Mesodermal cell (in vitro differentiated cells): ENCODE results near the gene ZNF79. TPM values are rescaled to one million over a fixed set of nuclear protein-coding genes. Genes with fewer than 3 reads are reported as not detected.

Experiments used
- H3K27ac ChIP-seq: 2 replicates; pipeline ENCODE4 v1.7.0; 2013; ENCODE audit warnings: mild to moderate bottlenecking, low read depth, low read length, moderate library complexity; ENCODE audit not compliant: severe bottlenecking
- H3K36me3 ChIP-seq: 2 replicates; pipeline ENCODE4 v1.7.1; 2013; ENCODE audit warnings: mild to moderate bottlenecking, low read length, moderate library complexity; ENCODE audit not compliant: control insufficient read depth, insufficient read depth
- H3K4me1 ChIP-seq: one replicate; pipeline ENCODE4 v1.7.1; 2013; ENCODE audit warnings: mild to moderate bottlenecking, low read length; ENCODE audit not compliant: insufficient read depth, control insufficient read depth, poor library complexity, severe bottlenecking
- H3K4me3 ChIP-seq: 2 replicates; pipeline ENCODE4 v1.7.0; 2013; ENCODE audit warnings: low read length, control low read depth, mild to moderate bottlenecking; ENCODE audit not compliant: insufficient read depth, poor library complexity, severe bottlenecking; ENCODE audit errors: extremely low read depth
- H3K9me3 ChIP-seq: 2 replicates; pipeline ENCODE4 v1.7.1; 2013; ENCODE audit warnings: mild to moderate bottlenecking, low read length, moderate library complexity; ENCODE audit not compliant: control insufficient read depth
- WGBS, 2 experiments: methylation state at CpG; one replicate each; pipeline ENCODE4 v1.1.5; 2013; ENCODE audit warnings: missing lambda C conversion rate in 2 of 2; ENCODE audit not compliant: insufficient coverage in 2 of 2; 5-methylcytosine and 5-hydroxymethylcytosine counted together
- polyA plus RNA-seq, 2 experiments: library from polyadenylated mRNA; stranded (reverse); fragments of 50-300 nt; gene quantifications; one replicate each; pipeline ENCODE4 v1.2.3, GENCODE V29; 2013

The ZNF79 gene
- 6.5 TPM for polyA plus RNA-seq (2013, experiment 1 of 2)
- 6.5 TPM for polyA plus RNA-seq (2013, experiment 2 of 2)

DNA sequence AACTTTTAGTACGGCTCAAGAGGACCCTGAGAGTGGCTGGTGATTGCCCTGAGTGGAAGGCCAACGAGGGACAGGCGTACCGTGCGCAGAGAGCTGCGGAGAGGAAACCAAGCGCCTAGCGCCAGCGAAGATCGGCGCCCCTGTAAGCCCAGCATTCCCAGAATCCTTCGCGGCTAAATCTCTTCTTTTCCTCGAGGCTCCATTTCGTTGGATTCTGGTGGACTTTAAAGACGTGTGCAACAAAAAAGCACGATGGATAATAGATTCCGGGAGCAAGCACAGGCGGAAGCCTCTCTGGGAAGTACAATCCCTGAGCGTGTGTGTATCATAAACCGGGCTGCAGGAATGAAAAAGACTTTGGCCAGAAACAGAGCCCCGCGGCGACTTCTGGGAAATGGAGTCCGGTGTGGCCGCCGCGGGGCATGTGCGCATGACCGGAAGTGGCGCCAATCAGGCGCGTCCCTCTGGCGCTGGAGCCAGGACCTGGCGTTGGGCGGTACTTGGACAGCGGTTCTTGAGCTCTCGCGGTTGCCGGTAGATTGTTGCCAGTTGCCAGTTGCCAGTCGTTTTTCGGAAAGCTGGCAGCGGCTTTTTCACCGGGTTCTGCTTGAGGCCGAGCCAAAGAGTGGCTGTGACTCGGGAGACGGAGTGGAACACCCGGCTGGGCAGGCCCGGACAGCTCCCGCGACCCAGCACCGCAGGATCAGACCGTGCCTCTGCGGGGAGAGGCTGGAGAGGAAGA lies at the start of gene ZNF79:
TSS of gene ZNF79 (plus strand) at position 449 of the 742 bp plus-strand sequence. CDS start 406 bp downstream, outside the sequence.
- peak within 1 kb of the TSS; percentile 84 for H3K27ac ChIP-seq
- WGBS, 2 experiments = 1% methylated on average over 50 to 51 of the region's 54 CpGs

DNA sequence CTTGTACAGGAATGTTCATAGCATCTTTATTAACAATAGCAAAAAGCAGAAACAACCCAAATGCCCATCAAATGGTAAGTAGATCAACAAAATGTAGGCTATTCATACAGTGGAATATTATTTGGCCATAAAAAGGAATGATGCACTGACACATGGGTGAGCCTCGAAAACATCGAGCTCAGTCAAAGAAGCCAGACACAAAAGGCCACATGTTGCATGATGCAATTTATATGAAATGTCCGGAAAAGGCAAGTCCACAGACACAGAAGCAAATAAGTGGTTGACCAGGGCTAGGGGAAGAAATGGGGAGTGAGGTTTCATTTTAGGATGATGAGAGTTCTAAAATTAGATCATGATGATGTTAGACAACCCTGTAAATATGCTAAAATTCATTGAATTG lies 43.7 kb upstream of the ZNF79 start:
- Histone ChIP-seq H3K4me1 (no peaks in the 10 kb centered on the region), H3K4me3 (no peak overlapping the region), H3K36me3 (no peaks in the 10 kb centered on the region), H3K27ac (no peak overlapping the region), H3K9me3 (no peaks in the 10 kb centered on the region)
- 94 to 98% methylated on average over 3 of the region's 3 CpGs for WGBS, 2 experiments

More for the DNA sequence above, at the start of gene ZNF79:
- Histone ChIP-seq H3K36me3 (peaks cover 28% of the 10 kb centered on the region), H3K4me3 (peak within 1 kb of the TSS; percentile 89), H3K4me1 (peaks cover 6% of the 10 kb centered on the region), H3K9me3 (no peaks in the 10 kb centered on the region)

DNA sequence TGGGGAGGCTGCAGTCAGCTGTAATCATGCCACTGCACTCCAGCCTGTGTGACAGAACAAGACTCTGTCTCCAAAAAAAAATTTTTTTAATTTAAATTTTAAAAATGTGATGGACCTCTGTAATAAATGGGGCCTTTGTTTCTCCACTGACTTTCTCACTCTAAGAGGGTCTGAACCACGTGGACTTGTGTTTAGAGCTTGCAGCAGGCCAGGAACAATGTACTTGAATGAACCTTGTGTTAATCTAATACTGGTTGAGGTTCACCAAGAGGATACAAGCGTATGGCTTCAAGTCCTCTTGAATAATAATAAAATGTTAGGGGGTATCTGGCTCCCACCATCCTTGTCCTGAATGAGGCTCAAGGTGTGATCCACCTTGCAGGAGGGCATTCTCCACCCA lies 41.6 kb upstream of the ZNF79 start:
- Histone ChIP-seq H3K27ac (no peak overlapping the region), H3K4me3 (no peak overlapping the region), H3K9me3 (no peaks in the 10 kb centered on the region), H3K36me3 (no peaks in the 10 kb centered on the region), H3K4me1 (peaks cover under 1% of the 10 kb centered on the region)
- WGBS, 2 experiments = 67 to 92% methylated on average over 1 to 2 of the region's 2 CpGs

DNA sequence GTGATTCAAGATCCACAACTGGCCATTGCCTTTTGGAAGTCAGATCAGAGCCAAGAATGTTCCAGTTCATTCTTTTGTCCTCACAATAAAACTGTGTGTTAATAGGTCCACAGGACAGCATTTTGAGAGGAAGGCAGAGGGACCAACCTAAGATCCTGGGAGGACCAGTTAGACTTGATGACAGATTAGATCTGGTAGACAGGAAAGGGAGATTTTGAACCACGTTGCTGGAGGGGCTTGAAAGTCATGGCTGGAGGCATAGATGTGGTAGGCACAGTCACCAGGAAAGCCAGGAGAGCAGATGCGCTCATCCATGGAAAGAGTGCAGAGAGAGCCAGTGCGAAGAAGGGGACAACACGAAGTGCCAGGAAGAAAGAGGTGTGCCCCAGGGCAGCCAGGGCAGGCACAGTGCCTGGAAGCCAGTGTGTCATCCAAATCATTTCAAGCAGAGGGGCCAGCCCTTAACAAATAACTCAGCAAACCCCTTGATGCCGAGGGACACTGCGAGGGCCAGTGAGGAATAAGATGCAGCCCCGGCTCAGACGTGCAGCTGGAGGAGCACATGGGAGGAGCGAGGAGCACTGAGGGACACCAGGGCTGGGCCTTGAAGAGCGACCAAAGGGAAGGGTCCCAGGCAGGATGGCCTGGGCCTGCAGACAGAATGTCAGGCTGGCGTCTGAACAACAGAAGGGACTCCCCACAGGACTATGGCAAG lies 40.0 kb upstream of the ZNF79 start:
- H3K4me3 ChIP-seq = no peak overlapping the region
- no peaks in the 10 kb centered on the region for H3K9me3 ChIP-seq
- WGBS, 2 experiments = 93 to 94% methylated on average over 10 to 11 of the region's 11 CpGs
- no peaks in the 10 kb centered on the region for H3K36me3 ChIP-seq
- H3K27ac ChIP-seq = no peak overlapping the region
- H3K4me1 ChIP-seq = peaks cover 14% of the 10 kb centered on the region

DNA sequence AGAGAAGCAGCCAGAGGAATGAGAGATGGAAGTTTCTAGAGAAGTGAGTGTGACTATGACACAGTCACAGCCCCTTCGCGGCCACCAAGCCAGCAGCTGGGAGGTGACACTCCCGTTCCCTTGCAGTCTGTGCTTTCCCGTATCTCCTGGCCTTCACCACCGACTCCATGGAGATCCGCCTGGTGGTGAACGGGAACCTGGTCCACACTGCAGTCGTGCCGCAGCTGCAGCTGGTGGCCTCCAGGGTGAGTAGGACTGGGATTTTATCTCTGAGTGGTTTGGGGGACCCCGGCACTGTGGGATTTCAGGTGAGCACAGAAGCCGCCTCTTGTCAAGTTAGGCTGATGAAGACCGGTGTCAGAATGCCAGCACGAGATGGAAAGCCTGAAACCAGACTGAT lies 39.3 kb upstream of the ZNF79 start:
- H3K36me3 ChIP-seq = no peaks in the 10 kb centered on the region
- H3K4me1 ChIP-seq = peaks cover 19% of the 10 kb centered on the region
- H3K27ac ChIP-seq = no peak overlapping the region
- WGBS, 2 experiments = 85 to 92% methylated on average over 13 of the region's 13 CpGs
- no peaks in the 10 kb centered on the region for H3K9me3 ChIP-seq
- H3K4me3 ChIP-seq = no peak overlapping the region

DNA sequence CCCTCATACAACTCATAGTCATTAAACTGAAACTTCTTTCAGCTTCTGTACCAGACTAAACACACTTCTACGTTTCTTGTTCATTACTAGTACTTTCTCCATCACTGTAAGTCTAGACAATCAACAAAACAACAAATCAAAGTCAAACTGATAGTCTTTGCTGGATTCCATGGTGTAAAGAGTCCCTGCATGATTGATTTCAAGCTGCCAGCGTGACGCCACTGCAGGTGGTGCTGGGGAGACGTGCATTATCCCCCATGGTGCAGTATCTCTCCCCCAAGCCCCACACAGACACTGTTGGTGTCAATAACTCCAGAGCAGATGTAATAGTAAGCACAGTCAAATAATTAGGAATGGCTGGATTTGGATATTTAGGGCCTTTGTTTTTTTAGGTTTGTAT lies 37.9 kb upstream of the ZNF79 start:
- Histone ChIP-seq H3K9me3 (no peaks in the 10 kb centered on the region), H3K4me1 (peaks cover 29% of the 10 kb centered on the region), H3K36me3 (no peaks in the 10 kb centered on the region), H3K4me3 (no peak overlapping the region), H3K27ac (no peak overlapping the region)
- WGBS, 2 experiments = 90 to 93% methylated on average over 3 of the region's 4 CpGs

DNA sequence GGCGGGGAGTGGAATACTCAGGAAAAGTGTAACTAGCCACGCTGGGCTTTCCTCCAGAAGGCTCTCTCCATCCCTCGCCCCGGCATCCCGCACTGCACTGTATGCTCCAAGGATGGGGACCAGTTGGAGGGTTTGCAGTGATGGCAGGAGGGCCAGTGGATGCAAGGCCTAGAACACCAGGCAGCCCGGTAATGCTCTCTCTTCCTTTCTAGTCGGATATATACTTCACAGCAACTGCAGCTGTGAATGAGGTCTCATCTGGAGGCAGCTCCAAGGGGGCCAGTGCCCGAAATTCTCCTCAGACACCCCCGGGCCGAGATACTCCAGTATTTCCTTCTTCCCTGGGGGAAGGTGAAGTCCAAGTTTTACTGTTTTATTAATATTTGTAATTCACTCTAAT lies 37.2 kb upstream of the ZNF79 start:
- no peaks in the 10 kb centered on the region for H3K9me3 ChIP-seq
- H3K27ac ChIP-seq = no peak overlapping the region
- no peaks in the 10 kb centered on the region for H3K36me3 ChIP-seq
- peaks cover 29% of the 10 kb centered on the region for H3K4me1 ChIP-seq
- no peak overlapping the region for H3K4me3 ChIP-seq
- WGBS, 2 experiments = 91 to 97% methylated on average over 5 to 6 of the region's 10 CpGs

DNA sequence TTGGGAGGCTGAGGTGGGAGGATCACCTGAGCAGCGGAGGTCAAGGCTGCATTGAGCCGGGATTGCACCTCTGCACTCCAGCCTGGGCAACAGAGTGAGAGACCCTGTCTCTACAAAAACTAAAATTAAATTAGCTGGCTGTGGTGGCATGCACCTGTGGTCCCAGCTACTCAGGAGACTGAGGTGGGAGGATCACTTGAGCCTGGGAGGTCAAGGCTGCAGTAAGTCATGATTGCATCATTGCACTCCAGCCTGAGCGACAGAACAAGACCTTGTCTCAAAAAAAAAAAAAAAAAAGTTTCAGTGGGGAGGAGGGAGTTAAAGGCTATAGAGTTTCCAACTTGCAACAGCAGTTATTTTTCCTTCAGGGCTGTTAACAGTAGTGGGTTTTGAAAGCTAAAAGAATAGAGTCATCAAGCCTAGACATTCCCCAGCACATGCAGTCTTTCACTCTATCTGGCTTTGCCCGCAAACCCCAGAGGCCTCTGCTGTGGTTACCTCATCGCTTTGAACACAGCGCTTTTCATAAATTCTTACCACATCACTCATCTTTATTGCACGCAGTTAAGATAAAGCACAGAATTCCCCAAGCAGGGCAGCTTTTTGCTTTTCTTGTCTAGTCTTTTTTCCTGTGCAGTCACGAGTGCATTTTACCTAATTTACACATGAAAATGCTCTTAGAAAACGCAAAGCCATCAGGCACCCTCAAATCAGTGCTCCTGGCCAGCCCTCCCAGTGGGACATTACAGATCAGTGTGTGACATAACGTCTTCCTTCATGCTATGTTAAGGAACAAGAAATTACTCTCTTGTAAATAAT lies 35.9 kb upstream of the ZNF79 start:
- WGBS, 2 experiments = 44 to 64% methylated on average over 7 to 9 of the region's 10 CpGs
- Histone ChIP-seq H3K27ac (peak overlapping the region; percentile 92), H3K9me3 (no peaks in the 10 kb centered on the region), H3K4me3 (no peak overlapping the region), H3K4me1 (peaks cover 29% of the 10 kb centered on the region), H3K36me3 (no peaks in the 10 kb centered on the region)

DNA sequence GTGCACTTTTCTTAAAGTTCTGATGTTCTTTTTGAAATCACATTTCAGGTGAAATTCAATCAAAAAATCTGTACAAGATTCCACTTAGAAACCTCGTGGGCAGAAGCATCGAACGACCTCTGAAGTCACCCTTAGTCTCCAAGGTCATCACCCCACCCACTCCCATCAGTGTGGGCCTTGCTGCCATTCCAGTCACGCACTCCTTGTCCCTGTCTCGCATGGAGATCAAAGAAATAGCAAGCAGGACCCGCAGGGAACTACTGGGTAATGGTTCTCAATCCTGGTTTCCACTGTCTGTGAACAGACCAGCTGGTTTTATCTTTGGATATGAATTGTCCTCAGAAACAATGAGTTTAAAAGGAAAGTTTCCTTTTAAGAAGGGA lies 35.3 kb upstream of the ZNF79 start:
- peak overlapping the region; percentile 92 for H3K27ac ChIP-seq
- H3K9me3 ChIP-seq = no peaks in the 10 kb centered on the region
- WGBS, 2 experiments = 71% methylated on average over 6 of the region's 6 CpGs
- no peak overlapping the region for H3K4me3 ChIP-seq
- no peaks in the 10 kb centered on the region for H3K36me3 ChIP-seq
- peaks cover 29% of the 10 kb centered on the region for H3K4me1 ChIP-seq

DNA sequence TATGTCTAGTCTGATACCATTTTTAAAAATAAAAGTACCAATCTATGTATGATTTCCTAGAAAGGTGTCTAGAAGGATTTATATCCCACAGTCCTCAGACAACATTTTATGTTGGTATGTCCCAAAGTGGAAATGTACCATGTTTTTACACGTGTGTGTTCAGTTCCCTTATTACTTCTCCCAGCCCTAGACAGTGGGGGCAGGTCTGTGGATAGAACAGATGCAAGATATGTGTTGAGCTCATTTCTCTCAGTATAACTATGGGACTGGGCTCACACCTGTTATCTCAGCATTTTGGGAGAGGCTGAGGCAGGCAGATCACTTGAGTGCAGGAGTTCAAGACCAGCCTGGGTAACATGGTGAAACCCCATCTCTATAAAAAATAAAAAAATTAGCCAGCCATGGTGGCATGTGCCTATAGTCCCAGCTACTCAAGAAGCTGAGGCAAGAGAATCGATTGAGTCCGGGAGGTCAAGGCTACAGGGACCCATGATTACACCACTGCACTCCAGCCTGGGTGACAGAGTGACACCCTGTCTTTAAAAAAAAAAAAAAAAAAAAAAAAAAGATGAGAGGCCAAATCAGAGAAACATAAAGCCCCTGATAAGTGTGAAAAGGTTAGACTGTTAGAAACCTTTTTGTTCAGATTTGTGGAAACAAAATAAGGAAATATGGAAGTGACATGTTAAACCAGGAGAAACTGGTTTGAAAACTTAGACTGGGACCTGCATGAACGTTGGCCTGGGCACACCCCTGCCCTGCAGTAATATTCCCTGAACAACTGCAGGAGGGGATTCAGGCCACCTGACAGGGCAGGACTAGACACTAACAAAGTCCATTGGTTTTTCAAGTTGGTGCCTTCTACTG lies 34.6 kb upstream of the ZNF79 start:
- H3K4me3 ChIP-seq = no peak overlapping the region
- peak overlapping the region; percentile 92 for H3K27ac ChIP-seq
- peaks cover 29% of the 10 kb centered on the region for H3K4me1 ChIP-seq
- H3K36me3 ChIP-seq = no peaks in the 10 kb centered on the region
- 84 to 96% methylated on average over 2 to 3 of the region's 4 CpGs for WGBS, 2 experiments
- H3K9me3 ChIP-seq = no peaks in the 10 kb centered on the region
